Measurements from ENCODE around the gene KCNIP1.

Gene KCNIP1

GRCh38 chr5:170576602-170577535, 73.0 kb downstream of the KCNIP1 start:
- no peak overlapping the region for H3K27ac ChIP-seq
- in situ Hi-C loops (cut with HindIII; ENCODE audit: low pct_ligation_motif_present, low sequenced_read_pairs): no loop called here
- H3K36me3 ChIP-seq (replicated peaks): no peaks in the 10 kb centered on the region
- no peak for DNase-seq
- TF ChIP-seq, protein P1, sequence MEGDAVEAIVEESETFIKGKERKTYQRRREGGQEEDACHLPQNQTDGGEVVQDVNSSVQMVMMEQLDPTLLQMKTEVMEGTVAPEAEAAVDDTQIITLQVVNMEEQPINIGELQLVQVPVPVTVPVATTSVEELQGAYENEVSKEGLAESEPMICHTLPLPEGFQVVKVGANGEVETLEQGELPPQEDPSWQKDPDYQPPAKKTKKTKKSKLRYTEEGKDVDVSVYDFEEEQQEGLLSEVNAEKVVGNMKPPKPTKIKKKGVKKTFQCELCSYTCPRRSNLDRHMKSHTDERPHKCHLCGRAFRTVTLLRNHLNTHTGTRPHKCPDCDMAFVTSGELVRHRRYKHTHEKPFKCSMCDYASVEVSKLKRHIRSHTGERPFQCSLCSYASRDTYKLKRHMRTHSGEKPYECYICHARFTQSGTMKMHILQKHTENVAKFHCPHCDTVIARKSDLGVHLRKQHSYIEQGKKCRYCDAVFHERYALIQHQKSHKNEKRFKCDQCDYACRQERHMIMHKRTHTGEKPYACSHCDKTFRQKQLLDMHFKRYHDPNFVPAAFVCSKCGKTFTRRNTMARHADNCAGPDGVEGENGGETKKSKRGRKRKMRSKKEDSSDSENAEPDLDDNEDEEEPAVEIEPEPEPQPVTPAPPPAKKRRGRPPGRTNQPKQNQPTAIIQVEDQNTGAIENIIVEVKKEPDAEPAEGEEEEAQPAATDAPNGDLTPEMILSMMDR (IDR thresholded peaks at IDR 0.05; ENCODE audit: low read depth, low read length, missing control alignments): no peak
- no peak overlapping the region for H3K4me3 ChIP-seq (ENCODE audit: low read depth, low read length)
- no peaks in the 10 kb centered on the region for H3K27me3 ChIP-seq (replicated peaks)

- Histone ChIP-seq H3K27me3 (replicated peaks) (no peaks in the 10 kb centered on the region), H3K27ac (no peak overlapping the region), H3K36me3 (replicated peaks) (no peaks in the 10 kb centered on the region), H3K4me3 (ENCODE audit: low read depth, low read length) (no peak overlapping the region)
- TF ChIP-seq, protein P1 (IDR thresholded peaks at IDR 0.05; ENCODE audit: low read depth, low read length, missing control alignments): no peak
- no peak for DNase-seq
- in situ Hi-C loops (cut with HindIII; ENCODE audit: low pct_ligation_motif_present, low sequenced_read_pairs): no loop called here
These were observed 75.8 kb downstream of the KCNIP1 start for GRCh38 chr5:170579601-170580000.

- no peak for DNase-seq
- H3K27me3 ChIP-seq (replicated peaks): no peaks in the 10 kb centered on the region
- no peaks in the 10 kb centered on the region for H3K36me3 ChIP-seq (replicated peaks)
- no peak overlapping the region for H3K4me3 ChIP-seq (ENCODE audit: low read depth, low read length)
- in situ Hi-C loops (cut with HindIII; ENCODE audit: low pct_ligation_motif_present, low sequenced_read_pairs): no loop called here
- H3K27ac ChIP-seq: no peak overlapping the region
- TF ChIP-seq, protein P1 (IDR thresholded peaks at IDR 0.05; ENCODE audit: low read depth, low read length, missing control alignments): no peak
These were observed 77.4 kb downstream of the KCNIP1 start for GRCh38 chr5:170581211-170581610.

- Histone ChIP-seq H3K27me3 (replicated peaks) (no peaks in the 10 kb centered on the region), H3K4me3 (ENCODE audit: low read depth, low read length) (no peak overlapping the region), H3K27ac (no peak overlapping the region), H3K36me3 (replicated peaks) (no peaks in the 10 kb centered on the region)
- TF ChIP-seq, protein P1 (IDR thresholded peaks at IDR 0.05; ENCODE audit: low read depth, low read length, missing control alignments): no peak
- no peak for DNase-seq
- in situ Hi-C loops (cut with HindIII; ENCODE audit: low pct_ligation_motif_present, low sequenced_read_pairs): no loop called here
These were observed 79.0 kb downstream of the KCNIP1 start for GRCh38 chr5:170582644-170583330.

DNA sequence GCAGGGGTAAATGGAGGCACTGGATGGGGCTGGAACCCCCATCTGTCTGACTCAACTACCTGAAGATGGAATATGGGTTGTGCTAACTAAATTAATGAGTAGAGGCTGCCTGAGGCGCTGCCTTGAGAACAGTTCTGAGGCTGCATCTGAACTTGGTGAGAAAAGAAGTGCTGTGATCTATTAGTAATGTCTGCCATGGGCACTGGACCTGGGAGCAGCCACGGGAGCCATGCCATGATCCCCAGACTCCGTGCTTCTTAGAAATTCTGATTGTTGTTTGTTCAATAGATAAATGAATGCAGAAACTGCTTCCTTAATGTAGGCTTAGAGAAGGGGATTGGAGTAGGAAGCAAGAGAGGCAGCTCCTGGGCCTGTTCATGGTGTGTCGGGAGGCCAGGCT, 80.2 kb downstream of the KCNIP1 start:
- DNase-seq: no peak
- H3K36me3 ChIP-seq (replicated peaks): no peaks in the 10 kb centered on the region
- in situ Hi-C loops (cut with HindIII; ENCODE audit: low pct_ligation_motif_present, low sequenced_read_pairs): no loop called here

More for the DNA sequence above, 80.2 kb downstream of the KCNIP1 start:
- TF ChIP-seq, protein P1 (IDR thresholded peaks at IDR 0.05; ENCODE audit: low read depth, low read length, missing control alignments): no peak
- Histone ChIP-seq H3K4me3 (ENCODE audit: low read depth, low read length) (no peak overlapping the region), H3K27ac (no peak overlapping the region), H3K27me3 (replicated peaks) (no peaks in the 10 kb centered on the region)

Measured in brain microvascular endothelial cell (primary cell).